PC-3 (cell line): ENCODE results near the gene LURAP1L. TPM values are rescaled to one million over a fixed set of nuclear protein-coding genes. Genes with fewer than 3 reads are reported as not detected.

Experiments
- ATAC-seq: fragments of 200-7000 bp; cut with Tn5 transposase; 2 replicates; pipeline ENCODE4 v1.9.1; 2020; ENCODE audit warnings: mild to moderate bottlenecking, moderate library complexity
- BruUV-seq: library from RNA; stranded (reverse); fragments of 400-500 nt; replicated peaks from 2 replicates; lab custom pipeline; 2021; lab: Mats Ljungman, UMichigan
- CTCF ChIA-PET: fragments of 300-600 bp; sonication (Branson Sonifier 250); formaldehyde crosslinking; loops from one replicate; lab custom pipeline; 2022; ENCODE audit warnings: antibody characterized with exemption; lab: Charles Lee
- POLR2A ChIA-PET: fragments of 300-600 bp; sonication (Branson Sonifier 250); formaldehyde crosslinking; loops from one replicate; lab custom pipeline; 2022; ENCODE audit warnings: antibody characterized with exemption; ENCODE audit not compliant: unreplicated experiment; lab: Charles Lee
- DNase-seq: peaks from one replicate; pipeline ENCODE4 v3.0.0-alpha.2; 2015
- H2AFZ ChIP-seq: fragments of 300-600 bp; sonication (generic); 2 replicates; pipeline ENCODE4 v1.6.0; 2016; ENCODE audit warnings: antibody characterized with exemption, low read length
- H3F3A ChIP-seq: fragments of 300-600 bp; sonication (generic); one replicate; pipeline ENCODE4 v1.6.0; 2017; ENCODE audit warnings: antibody characterized with exemption, low read length, control low read depth, mild to moderate bottlenecking; ENCODE audit not compliant: unreplicated experiment
- H3K27ac ChIP-seq: fragments of 300-600 bp; sonication (generic); 2 replicates; pipeline ENCODE4 v1.5.1; 2016; ENCODE audit warnings: mild to moderate bottlenecking, low read length
- H3K27me3 ChIP-seq: fragments of 300-600 bp; sonication (generic); 2 replicates; pipeline ENCODE4 v1.6.1; 2016; ENCODE audit warnings: low read length, mixed read lengths
- H3K36me3 ChIP-seq: fragments of 300-600 bp; sonication (generic); 2 replicates; pipeline ENCODE4 v1.6.1; 2016; ENCODE audit warnings: low read depth, mixed run types, low read length, mixed read lengths
- H3K4me1 ChIP-seq: fragments of 300-600 bp; sonication (generic); 2 replicates; pipeline ENCODE4 v1.5.1; 2016; ENCODE audit warnings: low read length; ENCODE audit not compliant: insufficient read depth
- H3K4me2 ChIP-seq: fragments of 300-600 bp; sonication (generic); 2 replicates; pipeline ENCODE4 v1.6.0; 2016; ENCODE audit warnings: low read length
- H3K4me3 ChIP-seq: fragments of 300-600 bp; sonication (generic); 2 replicates; pipeline ENCODE4 v1.5.1; 2016; ENCODE audit warnings: mild to moderate bottlenecking, low read length, mixed read lengths
- H3K79me2 ChIP-seq: fragments of 300-600 bp; sonication (generic); 2 replicates; pipeline ENCODE4 v1.6.1; 2017; ENCODE audit warnings: low read length, mixed read lengths
- H3K9ac ChIP-seq: fragments of 300-600 bp; sonication (generic); 2 replicates; pipeline ENCODE4 v1.6.0; 2016; ENCODE audit warnings: mild to moderate bottlenecking, low read length
- H3K9me2 ChIP-seq: fragments of 300-600 bp; sonication (generic); replicated peaks from 2 replicates; pipeline ENCODE4 v1.6.1; 2016; ENCODE audit warnings: mixed run types, low read length, mixed read lengths
- H3K9me3 ChIP-seq: fragments of 300-600 bp; sonication (generic); 2 replicates; pipeline ENCODE4 v1.6.1; 2016; ENCODE audit warnings: low read length, mixed read lengths
- H4K20me1 ChIP-seq: fragments of 300-600 bp; sonication (generic); 2 replicates; pipeline ENCODE4 v1.6.1; 2016; ENCODE audit warnings: low read length, mixed read lengths
- EZH2 ChIP-seq: fragments of 300-600 bp; sonication (generic); IDR thresholded peaks from one replicate; pipeline ENCODE4 v1.6.1; 2017; ENCODE audit warnings: antibody characterized with exemption, mild to moderate bottlenecking, low read length; ENCODE audit not compliant: unreplicated experiment
- EZH2phosphoT487 ChIP-seq: fragments of 300-600 bp; sonication (generic); IDR thresholded peaks from 2 replicates; pipeline ENCODE4 v1.6.1; 2018; ENCODE audit warnings: mild to moderate bottlenecking, antibody characterized with exemption, low read length, borderline replicate concordance
- intact Hi-C: fragments of 100-400 bp; cut with micrococcal nuclease; formaldehyde crosslinking; loops from 2 replicates; pipeline ENCODE4 v1.9.0; 2023
- total RNA-seq: library from RNA; depleted of rRNA; stranded (reverse); fragments of >200 nt; gene quantifications from 2 replicates; pipeline ENCODE4 v1.2.3, GENCODE V29; 2014
- TF ChIP-seq, protein P1 (sequence below): fragments of 300-600 bp; sonication (generic); conservative IDR thresholded peaks from 2 replicates; pipeline ENCODE4 v1.5.1; 2017; ENCODE audit warnings: antibody characterized with exemption, low read depth, mild to moderate bottlenecking, low read length

The LURAP1L gene
- total RNA-seq, 1 experiment from 2014 or later: 16.4 TPM

DNA sequence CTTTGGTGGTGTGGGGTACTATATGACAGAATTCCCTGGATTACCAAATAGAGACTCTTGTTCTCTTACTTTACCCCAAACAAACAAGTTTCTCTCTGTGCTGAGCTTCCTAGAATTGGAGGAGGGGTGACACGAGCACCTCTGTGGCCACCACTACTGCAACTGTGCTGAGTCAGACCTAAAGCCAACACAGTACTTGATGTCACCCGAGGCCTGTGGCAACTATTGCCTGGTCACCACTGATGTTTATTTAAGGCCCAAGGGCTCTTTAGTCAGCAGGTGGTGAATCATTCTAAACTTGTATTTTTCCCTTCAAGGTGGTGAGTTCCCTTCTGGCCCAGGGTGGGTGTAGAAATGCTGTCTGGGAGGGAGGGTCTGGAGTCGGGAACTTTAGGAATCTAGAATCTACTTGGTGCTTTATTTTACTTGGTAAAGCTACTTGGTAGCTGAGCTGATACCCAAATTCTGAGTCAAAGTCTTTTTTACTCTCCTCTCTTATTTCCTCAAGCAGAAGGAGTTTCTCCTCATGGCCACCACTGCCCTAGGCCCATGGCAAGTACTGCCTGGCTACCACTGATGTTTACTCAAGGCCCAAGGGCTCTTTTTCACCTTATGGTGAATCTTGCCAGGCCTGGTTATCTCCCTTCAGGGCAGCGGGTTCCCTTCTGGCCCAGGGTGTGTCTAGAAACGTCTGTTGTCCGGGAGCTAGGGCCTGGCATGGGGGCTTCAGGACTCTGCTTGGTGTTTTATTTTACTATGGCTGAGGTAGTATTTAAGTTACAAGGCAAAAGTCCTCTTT lies 9.8 kb downstream of the LURAP1L start:
- POLR2A ChIA-PET: interaction anchor here (0.7 to 0.9 kb wide), 2 partner anchors 10 to 100 kb away, joined by 7 to 14 read pairs; partner anchors contain the start of gene LURAP1L
- H2AFZ ChIP-seq: no peak overlapping the region

DNA sequence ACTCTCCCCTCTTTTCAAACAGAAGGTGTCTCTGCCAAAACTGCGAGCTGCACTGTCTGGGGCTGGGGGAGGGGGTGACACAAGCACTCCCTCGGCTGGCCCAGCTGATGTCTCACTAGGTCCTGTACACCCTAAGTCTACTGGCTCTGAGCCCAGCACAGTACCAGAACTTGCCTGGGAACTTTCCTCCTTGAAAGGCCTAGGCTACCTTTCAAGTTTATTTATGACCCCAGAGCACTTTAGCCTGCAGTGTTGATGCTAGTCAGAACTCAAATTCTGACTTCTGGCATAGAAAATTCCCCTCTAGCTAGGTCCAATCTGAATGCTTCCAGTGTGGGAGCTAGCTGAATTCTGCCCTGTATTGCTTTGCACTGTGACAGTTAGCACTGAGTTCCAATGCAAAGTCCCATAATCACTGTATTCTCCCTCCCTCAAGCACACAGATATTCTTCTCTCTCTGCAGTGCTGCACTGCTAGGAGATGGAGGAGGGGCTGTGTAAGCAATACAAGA lies 10.5 kb downstream of the LURAP1L start:
- peak; percentile 62 for ATAC-seq
- H3K27me3 ChIP-seq: no peaks in the 10 kb centered on the region
- H3K9me3 ChIP-seq: peaks cover 11% of the 10 kb centered on the region
- TF ChIP-seq, protein P1, sequence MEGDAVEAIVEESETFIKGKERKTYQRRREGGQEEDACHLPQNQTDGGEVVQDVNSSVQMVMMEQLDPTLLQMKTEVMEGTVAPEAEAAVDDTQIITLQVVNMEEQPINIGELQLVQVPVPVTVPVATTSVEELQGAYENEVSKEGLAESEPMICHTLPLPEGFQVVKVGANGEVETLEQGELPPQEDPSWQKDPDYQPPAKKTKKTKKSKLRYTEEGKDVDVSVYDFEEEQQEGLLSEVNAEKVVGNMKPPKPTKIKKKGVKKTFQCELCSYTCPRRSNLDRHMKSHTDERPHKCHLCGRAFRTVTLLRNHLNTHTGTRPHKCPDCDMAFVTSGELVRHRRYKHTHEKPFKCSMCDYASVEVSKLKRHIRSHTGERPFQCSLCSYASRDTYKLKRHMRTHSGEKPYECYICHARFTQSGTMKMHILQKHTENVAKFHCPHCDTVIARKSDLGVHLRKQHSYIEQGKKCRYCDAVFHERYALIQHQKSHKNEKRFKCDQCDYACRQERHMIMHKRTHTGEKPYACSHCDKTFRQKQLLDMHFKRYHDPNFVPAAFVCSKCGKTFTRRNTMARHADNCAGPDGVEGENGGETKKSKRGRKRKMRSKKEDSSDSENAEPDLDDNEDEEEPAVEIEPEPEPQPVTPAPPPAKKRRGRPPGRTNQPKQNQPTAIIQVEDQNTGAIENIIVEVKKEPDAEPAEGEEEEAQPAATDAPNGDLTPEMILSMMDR: no peak
- no peak for TF ChIP-seq EZH2phosphoT487
- TF ChIP-seq EZH2: no peak
- BruUV-seq: no TSS peak
- peak; percentile 92 for DNase-seq
- H4K20me1 ChIP-seq: no peaks in the 10 kb centered on the region
- H3K4me1 ChIP-seq: peaks cover 34% of the 10 kb centered on the region
- ChIA-PET CTCF (no interaction called here), POLR2A (interaction anchor here (0.9 to 1.0 kb wide), 2 partner anchors 64 to 99 kb away, joined by 4 to 7 read pairs; no protein-coding TSS in a partner anchor)
- H3K4me3 ChIP-seq: peak overlapping the region; percentile 60
- peak overlapping the region; percentile 100 for H3K27ac ChIP-seq
- intact Hi-C loops: loop anchor here (2.0 kb wide), 1 partner anchor 99 kb away; no protein-coding TSS in a partner anchor
- H3K79me2 ChIP-seq: peaks cover 41% of the 10 kb centered on the region
- H3K9me2 ChIP-seq: no peaks in the 10 kb centered on the region
- H3K36me3 ChIP-seq: peaks cover 12% of the 10 kb centered on the region; the same call in 1 of the 2 replicates
- peak overlapping the region; percentile 91 for H3K4me2 ChIP-seq
- no peak overlapping the region for H2AFZ ChIP-seq
- peaks cover 14% of the 10 kb centered on the region for H3F3A ChIP-seq
- peak overlapping the region; percentile 98 for H3K9ac ChIP-seq

More for the DNA sequence above, 9.8 kb downstream of the LURAP1L start:
- no peak for TF ChIP-seq EZH2phosphoT487
- no peak for TF ChIP-seq EZH2
- Histone ChIP-seq H3F3A (peaks cover 14% of the 10 kb centered on the region), H3K9me3 (peaks cover 11% of the 10 kb centered on the region), H3K4me3 (peak overlapping the region; percentile 60), H3K4me1 (peaks cover 34% of the 10 kb centered on the region), H3K27me3 (no peaks in the 10 kb centered on the region), H3K9me2 (no peaks in the 10 kb centered on the region), H3K4me2 (peak overlapping the region; percentile 91), H3K27ac (peak overlapping the region; percentile 100), H3K36me3 (peaks cover 12% of the 10 kb centered on the region; the same call in 1 of the 2 replicates), H3K9ac (peak overlapping the region; percentile 98), H4K20me1 (no peaks in the 10 kb centered on the region), H3K79me2 (peaks cover 45% of the 10 kb centered on the region)
- peak; percentile 96 for DNase-seq
- ATAC-seq: peak; percentile 93
- TSS peak; percentile 73 for BruUV-seq
- intact Hi-C loops: loop anchor here (1.0 to 5.0 kb wide), 3 partner anchors 30 to 100 kb away; no protein-coding TSS in a partner anchor
- CTCF ChIA-PET: no interaction called here

DNA sequence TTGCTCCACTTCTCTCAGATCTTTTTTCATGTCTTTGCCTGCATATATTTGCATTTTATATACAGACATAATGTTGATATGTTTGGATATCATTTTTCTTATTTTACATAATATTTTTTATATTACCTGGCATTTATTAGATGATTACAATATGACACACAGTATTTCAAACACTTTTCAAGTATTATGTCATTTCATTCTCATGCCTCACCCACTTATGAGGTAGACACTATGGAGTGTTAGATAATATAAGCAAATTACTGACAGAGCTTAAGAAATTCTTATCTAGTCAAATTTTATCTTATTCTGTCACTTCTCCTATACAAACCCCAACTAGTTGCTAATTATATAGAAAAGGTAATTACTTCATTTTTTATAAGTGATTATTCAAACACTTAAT lies 11.1 kb downstream of the LURAP1L start:
- ChIA-PET CTCF (no interaction called here), POLR2A (interaction anchor here (1.0 kb wide), 1 partner anchor 64 kb away, joined by 4 read pairs; no protein-coding TSS in a partner anchor)
- Histone ChIP-seq H3F3A (peaks cover 14% of the 10 kb centered on the region), H3K9me2 (no peaks in the 10 kb centered on the region), H3K79me2 (peaks cover 41% of the 10 kb centered on the region), H3K4me1 (peaks cover 34% of the 10 kb centered on the region), H2AFZ (no peak overlapping the region), H3K4me2 (peak overlapping the region; percentile 91), H3K27ac (peak overlapping the region; percentile 100), H4K20me1 (no peaks in the 10 kb centered on the region), H3K27me3 (no peaks in the 10 kb centered on the region), H3K9me3 (peaks cover 11% of the 10 kb centered on the region), H3K36me3 (peaks cover 12% of the 10 kb centered on the region; the same call in 1 of the 2 replicates), H3K9ac (peak overlapping the region; percentile 98), H3K4me3 (peak overlapping the region; percentile 60)
- no peak for DNase-seq
- ATAC-seq: no peak
- no TSS peak for BruUV-seq
- TF ChIP-seq, protein P1: no peak
- TF ChIP-seq EZH2: no peak
- TF ChIP-seq EZH2phosphoT487: no peak
- intact Hi-C loops: loop anchor here (2.0 kb wide), 1 partner anchor 99 kb away; no protein-coding TSS in a partner anchor
